CD4-positive, alpha-beta T cell treated with Interleukin-15 for 1 hour (primary cell): ENCODE data around the gene DVL1.
"Not testable (repeated sequence)": the region's sequence is repeated elsewhere in the genome, so short reads cannot be mapped to it uniquely, and the experiment has no call there.

ENCODE experiments used
- DNase-seq: peaks from one replicate; pipeline ENCODE4 v3.0.0-alpha.2; 2020

DVL1 gene

GRCh38 chr1:1373051-1373814 is 24.0 kb upstream of the DVL1 start:
- DNase-seq: no peak

- DNase-seq: peak; percentile 69
Observed at GRCh38 chr1:1371746-1372711, 22.8 kb upstream of the DVL1 start.

GRCh38 chr1:1371364-1371745 is 22.1 kb upstream of the DVL1 start:
- DNase-seq: peak; percentile 86

- no peak for DNase-seq
Observed at GRCh38 chr1:1370771-1371300, 21.6 kb upstream of the DVL1 start.

GRCh38 chr1:1370094-1370493 is 20.9 kb upstream of the DVL1 start:
- DNase-seq: not testable (repeated sequence)

GRCh38 chr1:1367315-1367714 is 18.1 kb upstream of the DVL1 start:
- DNase-seq: no peak

GRCh38 chr1:1366699-1367066 is 17.5 kb upstream of the DVL1 start:
- no peak for DNase-seq

GRCh38 chr1:1365875-1366698 is 16.9 kb upstream of the DVL1 start:
- no peak for DNase-seq

- no peak for DNase-seq
Observed at GRCh38 chr1:1364266-1364665, 15.0 kb upstream of the DVL1 start.

GRCh38 chr1:1361982-1362423 is 12.8 kb upstream of the DVL1 start:
- no peak for DNase-seq

- DNase-seq: no peak
Observed at GRCh38 chr1:1361233-1361981, 12.2 kb upstream of the DVL1 start.

- DNase-seq: no peak
Observed at GRCh38 chr1:1360506-1361169, 11.4 kb upstream of the DVL1 start.

GRCh38 chr1:1359664-1360468 is 10.6 kb upstream of the DVL1 start:
- DNase-seq: no peak

- DNase-seq: no peak
Observed at GRCh38 chr1:1359308-1359663, 10.1 kb upstream of the DVL1 start.

- DNase-seq: no peak
Observed at GRCh38 chr1:1358433-1359271, 9.4 kb upstream of the DVL1 start, which contains the start of gene MXRA8. TSS of gene MXRA8 (minus strand) at chr1:1358555. CDS start at chr1:1358504, 51 bp downstream.

GRCh38 chr1:1357871-1358432 is 8.7 kb upstream of the DVL1 start:
- DNase-seq: no peak

GRCh38 chr1:1356796-1357401 is 7.7 kb upstream of the DVL1 start:
- DNase-seq: no peak

- DNase-seq: no peak
Observed at GRCh38 chr1:1356166-1356795, 7.1 kb upstream of the DVL1 start.
